ENCODE results near the gene PDE3A. TPM values are rescaled to one million over a fixed set of nuclear protein-coding genes. Genes with fewer than 3 reads are reported as not detected.

Gene PDE3A
- total RNA-seq, 1 experiment from 2014 or later: 2.8 TPM

GRCh38 chr12:20443255-20443654 is 74.9 kb downstream of the PDE3A start (continued):
- TF ChIP-seq ERG (CRISPR knock-in tag; IDR thresholded peaks at IDR 0.05): no peak
- TF ChIP-seq SMAD4 (CRISPR knock-in tag; IDR thresholded peaks at IDR 0.05): no peak
- TF ChIP-seq ESRRA (CRISPR knock-in tag; IDR thresholded peaks at IDR 0.05; ENCODE audit: borderline replicate concordance): no peak
- TF ChIP-seq SOX15 (CRISPR knock-in tag; IDR thresholded peaks at IDR 0.05): no peak
- TF ChIP-seq, protein P1, sequence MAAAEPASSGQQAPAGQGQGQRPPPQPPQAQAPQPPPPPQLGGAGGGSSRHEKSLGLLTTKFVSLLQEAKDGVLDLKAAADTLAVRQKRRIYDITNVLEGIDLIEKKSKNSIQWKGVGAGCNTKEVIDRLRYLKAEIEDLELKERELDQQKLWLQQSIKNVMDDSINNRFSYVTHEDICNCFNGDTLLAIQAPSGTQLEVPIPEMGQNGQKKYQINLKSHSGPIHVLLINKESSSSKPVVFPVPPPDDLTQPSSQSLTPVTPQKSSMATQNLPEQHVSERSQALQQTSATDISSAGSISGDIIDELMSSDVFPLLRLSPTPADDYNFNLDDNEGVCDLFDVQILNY (CRISPR knock-in tag; IDR thresholded peaks at IDR 0.05): no peak

- H3K4me1 Mint-ChIP-seq: peaks cover 39% of the 10 kb centered on the region
- H3K36me3 Mint-ChIP-seq: no peaks in the 10 kb centered on the region
- ChIA-PET POLR2A (no interaction called here), CTCF (interaction anchor here (1.2 kb wide), 1 partner anchor 75 kb away, joined by 3 read pairs; the partner anchor contains the start of gene PDE3A)
- ATAC-seq (peak; percentile 26; the same call in 1 of the 2 replicates), DNase-seq (ENCODE audit: low spot score) (no peak)
- H3K4me3 Mint-ChIP-seq: no peak overlapping the region
- no peaks in the 10 kb centered on the region; the same call in 1 of the 2 replicates for H3K27me3 Mint-ChIP-seq (ENCODE audit: low read depth)
- TF ChIP-seq PRDM15 (CRISPR knock-in tag; IDR thresholded peaks at IDR 0.05) (peak; percentile 69), TP53 (CRISPR knock-in tag; IDR thresholded peaks at IDR 0.05) (no peak)
- H3K27ac Mint-ChIP-seq: no peak overlapping the region
- no peaks in the 10 kb centered on the region for H3K9me3 Mint-ChIP-seq
Measured at GRCh38 chr12:20443792-20444191, 75.5 kb downstream of the PDE3A start.

DNA sequence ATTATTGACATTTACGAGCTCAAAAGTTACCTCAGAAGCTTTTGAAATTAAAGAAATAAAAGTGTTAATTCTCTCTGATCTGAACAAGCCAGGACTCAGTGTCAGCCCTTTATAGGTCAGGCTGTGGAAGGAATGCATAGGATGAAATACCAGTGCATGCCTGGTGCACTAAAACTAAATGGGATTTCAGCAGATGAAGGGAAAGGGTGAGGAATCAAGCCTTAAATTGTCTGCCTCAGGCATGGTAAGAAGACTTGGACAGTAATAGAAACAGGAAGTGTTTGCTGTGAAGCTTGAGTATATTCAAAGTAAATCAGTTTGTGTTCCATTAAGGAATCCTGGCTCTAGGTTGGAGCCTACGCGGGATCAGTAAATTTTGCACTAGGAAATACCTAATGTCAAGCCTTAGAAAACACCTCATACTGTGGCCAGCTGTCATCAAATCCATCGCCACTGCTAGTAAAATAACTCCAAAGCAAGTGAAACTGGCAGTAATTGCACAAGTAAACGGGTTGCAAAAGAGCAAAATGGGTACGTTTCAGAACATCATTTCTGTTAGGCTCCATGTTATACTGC is 76.3 kb downstream of the PDE3A start:
- Mint-ChIP-seq H3K4me1 (peaks cover 46% of the 10 kb centered on the region), H3K4me3 (no peak overlapping the region), H3K9me3 (no peaks in the 10 kb centered on the region), H3K27ac (no peak overlapping the region), H3K36me3 (no peaks in the 10 kb centered on the region), H3K27me3 (ENCODE audit: low read depth) (no peaks in the 10 kb centered on the region; the same call in 1 of the 2 replicates)
- TF ChIP-seq ZNF671 (CRISPR knock-in tag; IDR thresholded peaks at IDR 0.05) (no peak), ZBTB21 (CRISPR knock-in tag; IDR thresholded peaks at IDR 0.05; ENCODE audit: borderline replicate concordance) (no peak), JUN (CRISPR knock-in tag; IDR thresholded peaks at IDR 0.05) (no peak), MXD4 (CRISPR knock-in tag; IDR thresholded peaks at IDR 0.05; ENCODE audit: borderline replicate concordance) (no peak), GABPB1 (CRISPR knock-in tag; IDR thresholded peaks at IDR 0.05) (no peak), KAT7 (CRISPR knock-in tag; IDR thresholded peaks at IDR 0.05; ENCODE audit: borderline replicate concordance) (no peak), NFYB (CRISPR knock-in tag; conservative IDR thresholded peaks at IDR 0.05; ENCODE audit: low read depth) (no peak), ZNF138 (CRISPR knock-in tag; conservative IDR thresholded peaks at IDR 0.05) (no peak), JAZF1 (CRISPR knock-in tag; IDR thresholded peaks at IDR 0.05) (no peak)
- TF ChIP-seq, protein P2, sequence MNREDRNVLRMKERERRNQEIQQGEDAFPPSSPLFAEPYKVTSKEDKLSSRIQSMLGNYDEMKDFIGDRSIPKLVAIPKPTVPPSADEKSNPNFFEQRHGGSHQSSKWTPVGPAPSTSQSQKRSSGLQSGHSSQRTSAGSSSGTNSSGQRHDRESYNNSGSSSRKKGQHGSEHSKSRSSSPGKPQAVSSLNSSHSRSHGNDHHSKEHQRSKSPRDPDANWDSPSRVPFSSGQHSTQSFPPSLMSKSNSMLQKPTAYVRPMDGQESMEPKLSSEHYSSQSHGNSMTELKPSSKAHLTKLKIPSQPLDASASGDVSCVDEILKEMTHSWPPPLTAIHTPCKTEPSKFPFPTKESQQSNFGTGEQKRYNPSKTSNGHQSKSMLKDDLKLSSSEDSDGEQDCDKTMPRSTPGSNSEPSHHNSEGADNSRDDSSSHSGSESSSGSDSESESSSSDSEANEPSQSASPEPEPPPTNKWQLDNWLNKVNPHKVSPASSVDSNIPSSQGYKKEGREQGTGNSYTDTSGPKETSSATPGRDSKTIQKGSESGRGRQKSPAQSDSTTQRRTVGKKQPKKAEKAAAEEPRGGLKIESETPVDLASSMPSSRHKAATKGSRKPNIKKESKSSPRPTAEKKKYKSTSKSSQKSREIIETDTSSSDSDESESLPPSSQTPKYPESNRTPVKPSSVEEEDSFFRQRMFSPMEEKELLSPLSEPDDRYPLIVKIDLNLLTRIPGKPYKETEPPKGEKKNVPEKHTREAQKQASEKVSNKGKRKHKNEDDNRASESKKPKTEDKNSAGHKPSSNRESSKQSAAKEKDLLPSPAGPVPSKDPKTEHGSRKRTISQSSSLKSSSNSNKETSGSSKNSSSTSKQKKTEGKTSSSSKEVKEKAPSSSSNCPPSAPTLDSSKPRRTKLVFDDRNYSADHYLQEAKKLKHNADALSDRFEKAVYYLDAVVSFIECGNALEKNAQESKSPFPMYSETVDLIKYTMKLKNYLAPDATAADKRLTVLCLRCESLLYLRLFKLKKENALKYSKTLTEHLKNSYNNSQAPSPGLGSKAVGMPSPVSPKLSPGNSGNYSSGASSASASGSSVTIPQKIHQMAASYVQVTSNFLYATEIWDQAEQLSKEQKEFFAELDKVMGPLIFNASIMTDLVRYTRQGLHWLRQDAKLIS (CRISPR knock-in tag; IDR thresholded peaks at IDR 0.05; ENCODE audit: borderline replicate concordance): no peak
- ATAC-seq (peak; percentile 66), DNase-seq (ENCODE audit: low spot score) (no peak)
- POLR2A ChIA-PET: no interaction called here
- CTCF ChIA-PET: no interaction called here
